NB4 (cell line): ENCODE results near the gene C3orf85.

ENCODE experiments used
- POLR2A ChIP-seq: IDR thresholded peaks from 2 replicates; pipeline ENCODE4 v1.6.1; 2011; ENCODE audit warnings: mild to moderate bottlenecking; ENCODE audit not compliant: insufficient read length; ENCODE audit errors: extremely low read depth
- TF ChIP-seq, protein P1 (sequence below): IDR thresholded peaks from one replicate; pipeline ENCODE4 v1.5.1; 2012; ENCODE audit warnings: low read depth, low read length

DNA sequence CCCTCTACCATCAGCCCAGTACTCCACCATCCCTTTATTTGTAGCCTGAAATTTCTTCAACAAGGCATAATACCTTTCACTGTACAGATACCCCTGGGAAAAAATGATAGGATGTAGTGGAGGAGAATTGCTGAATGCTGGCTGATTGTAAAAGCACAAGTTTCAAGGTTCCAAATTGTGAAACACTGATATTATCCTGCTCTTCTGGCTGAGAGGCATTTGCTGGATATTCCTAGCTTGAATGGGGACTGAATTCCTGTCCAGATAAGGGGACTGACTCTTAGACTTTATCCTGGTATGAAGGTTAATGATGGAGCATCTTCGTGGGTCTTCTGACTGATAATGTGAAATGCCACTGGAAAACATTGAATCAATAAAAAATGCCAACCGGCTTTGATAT lies 9.0 kb upstream of the C3orf85 start:
- TF ChIP-seq, protein P1, sequence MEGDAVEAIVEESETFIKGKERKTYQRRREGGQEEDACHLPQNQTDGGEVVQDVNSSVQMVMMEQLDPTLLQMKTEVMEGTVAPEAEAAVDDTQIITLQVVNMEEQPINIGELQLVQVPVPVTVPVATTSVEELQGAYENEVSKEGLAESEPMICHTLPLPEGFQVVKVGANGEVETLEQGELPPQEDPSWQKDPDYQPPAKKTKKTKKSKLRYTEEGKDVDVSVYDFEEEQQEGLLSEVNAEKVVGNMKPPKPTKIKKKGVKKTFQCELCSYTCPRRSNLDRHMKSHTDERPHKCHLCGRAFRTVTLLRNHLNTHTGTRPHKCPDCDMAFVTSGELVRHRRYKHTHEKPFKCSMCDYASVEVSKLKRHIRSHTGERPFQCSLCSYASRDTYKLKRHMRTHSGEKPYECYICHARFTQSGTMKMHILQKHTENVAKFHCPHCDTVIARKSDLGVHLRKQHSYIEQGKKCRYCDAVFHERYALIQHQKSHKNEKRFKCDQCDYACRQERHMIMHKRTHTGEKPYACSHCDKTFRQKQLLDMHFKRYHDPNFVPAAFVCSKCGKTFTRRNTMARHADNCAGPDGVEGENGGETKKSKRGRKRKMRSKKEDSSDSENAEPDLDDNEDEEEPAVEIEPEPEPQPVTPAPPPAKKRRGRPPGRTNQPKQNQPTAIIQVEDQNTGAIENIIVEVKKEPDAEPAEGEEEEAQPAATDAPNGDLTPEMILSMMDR: no peak
- no peak for TF ChIP-seq POLR2A
